Esophagus squamous epithelium (tissue), 4 donors: Measurements from ENCODE around the gene ACTR5.

Experiments
- CTCF ChIP-seq, 6 experiments: fragments of 450-650 bp in 4 of 6; fragments of 200-600 bp in 2 of 6; sonication (generic) in 2 of 6; IDR thresholded peaks; one replicate each; pipeline ENCODE4 v1.5.1; 2016 to 2019; ENCODE audit warnings: antibody characterized with exemption in 6 of 6, mild to moderate bottlenecking in 4 of 6, moderate library complexity in 4 of 6
- POLR2A ChIP-seq, 4 donors: fragments of 450-650 bp; IDR thresholded peaks; one replicate each; pipeline ENCODE4 v1.6.1; 2017; ENCODE audit warnings: antibody characterized with exemption in 4 of 4, mild to moderate bottlenecking in 4 of 4, moderate library complexity in 3 of 4

GRCh38 chr20:38815446-38815845, 67.2 kb downstream of the ACTR5 start:
- no peak for TF ChIP-seq CTCF (IDR thresholded peaks at IDR 0.05)
- TF ChIP-seq POLR2A (IDR thresholded peaks at IDR 0.05) = no peak
